Breast epithelium (tissue), 3 donors: ENCODE measurements around the gene PGLYRP4.

Experiments
- CTCF ChIP-seq, 3 donors: fragments of 450-650 bp; IDR thresholded peaks; one replicate each; pipeline ENCODE4 v1.5.1; 2016 to 2017; ENCODE audit warnings: antibody characterized with exemption in 3 of 3, mild to moderate bottlenecking in 3 of 3, moderate library complexity in 3 of 3
- POLR2A ChIP-seq: fragments of 450-650 bp; IDR thresholded peaks from one replicate; pipeline ENCODE4 v1.6.1; 2016; ENCODE audit warnings: antibody characterized with exemption, mild to moderate bottlenecking, moderate library complexity

DNA sequence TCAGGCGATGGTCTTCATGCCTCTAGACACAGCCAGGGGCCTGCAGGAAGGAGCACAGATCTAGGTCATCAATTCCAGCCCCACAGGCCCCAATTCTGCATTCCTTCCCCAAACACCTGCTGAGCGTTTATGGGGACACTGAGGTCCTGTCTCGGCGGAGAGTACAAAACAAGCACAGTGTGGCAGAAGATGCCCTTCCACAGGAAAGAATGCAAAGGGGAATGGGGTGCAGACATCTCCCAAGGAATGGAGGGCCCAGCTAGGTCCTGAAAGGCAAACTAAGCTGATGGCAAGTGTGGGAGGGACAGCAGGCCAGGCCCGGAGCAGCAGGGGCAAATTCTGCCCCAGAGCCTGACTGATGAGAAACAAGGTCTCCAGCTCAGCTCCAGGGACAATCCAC is 45.8 kb upstream of the PGLYRP4 start:
- no peak for TF ChIP-seq POLR2A
- no peak for TF ChIP-seq CTCF (IDR thresholded peaks at IDR 0.05)
